Measurements from ENCODE around the gene MYO15A. TPM values are rescaled to one million over a fixed set of nuclear protein-coding genes. Genes with fewer than 3 reads are reported as not detected.

Gene MYO15A
- polyA plus RNA-seq, 1 donor: 1.3 TPM

DNA sequence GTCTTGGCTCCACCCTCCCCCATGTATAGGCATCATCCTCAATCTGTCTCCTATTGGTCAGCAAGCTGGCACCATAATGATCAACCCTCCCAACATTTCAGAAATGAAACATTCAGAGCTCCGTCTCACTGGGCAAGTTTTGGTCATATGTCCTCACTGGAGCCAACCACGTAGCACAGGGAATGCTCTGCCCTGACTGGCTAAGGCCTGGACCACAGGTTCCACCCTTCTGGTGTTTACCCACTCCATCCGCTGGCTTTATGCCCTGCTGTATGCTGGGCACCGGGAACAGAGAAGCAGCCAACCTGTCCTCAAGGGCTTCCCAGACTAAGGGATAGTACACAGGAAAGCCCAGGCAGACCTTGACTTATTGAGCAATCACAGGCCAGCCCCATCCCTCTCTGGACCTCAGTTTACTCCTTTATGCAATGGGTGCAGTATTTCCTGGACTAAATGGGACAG is 20.5 kb downstream of the MYO15A start:
- DNase-seq: no peak

DNA sequence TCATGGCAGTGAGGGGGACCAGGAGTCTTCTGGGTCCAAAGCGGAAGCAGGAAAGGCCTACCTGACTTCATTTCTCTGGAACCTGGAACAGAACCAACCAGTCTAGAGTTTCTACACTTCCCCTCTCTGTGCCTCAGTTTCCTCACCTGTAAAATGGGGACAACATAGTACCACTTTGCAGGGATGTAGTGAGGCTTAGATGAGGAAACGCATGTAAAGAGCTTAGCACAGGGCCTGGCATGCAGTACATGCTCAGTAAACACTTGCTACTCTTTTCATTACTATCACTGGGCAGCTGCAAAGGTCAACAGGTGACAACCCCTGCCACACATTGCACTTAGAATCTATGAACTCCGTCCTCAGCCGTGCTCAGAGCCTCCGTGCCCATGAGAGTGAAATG is 24.2 kb downstream of the MYO15A start:
- DNase-seq: no peak

DNA sequence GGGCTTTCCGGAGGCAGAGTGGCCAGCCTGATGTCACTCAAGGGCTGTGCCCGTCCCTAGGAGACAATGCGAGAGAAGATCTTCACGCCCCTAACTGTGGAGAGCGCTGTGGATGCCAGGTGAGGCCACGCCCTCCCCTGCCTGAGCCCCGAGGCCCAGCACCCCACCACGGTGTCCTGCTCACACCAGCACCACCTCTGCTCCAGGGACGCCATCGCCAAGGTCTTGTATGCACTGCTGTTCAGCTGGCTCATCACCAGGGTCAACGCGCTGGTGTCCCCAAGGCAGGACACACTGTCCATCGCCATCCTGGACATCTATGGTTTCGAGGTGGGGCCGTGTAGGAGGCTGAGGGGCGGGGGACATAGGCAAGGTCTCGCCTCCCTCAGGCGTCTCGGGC is 27.8 kb downstream of the MYO15A start:
- DNase-seq: no peak

DNA sequence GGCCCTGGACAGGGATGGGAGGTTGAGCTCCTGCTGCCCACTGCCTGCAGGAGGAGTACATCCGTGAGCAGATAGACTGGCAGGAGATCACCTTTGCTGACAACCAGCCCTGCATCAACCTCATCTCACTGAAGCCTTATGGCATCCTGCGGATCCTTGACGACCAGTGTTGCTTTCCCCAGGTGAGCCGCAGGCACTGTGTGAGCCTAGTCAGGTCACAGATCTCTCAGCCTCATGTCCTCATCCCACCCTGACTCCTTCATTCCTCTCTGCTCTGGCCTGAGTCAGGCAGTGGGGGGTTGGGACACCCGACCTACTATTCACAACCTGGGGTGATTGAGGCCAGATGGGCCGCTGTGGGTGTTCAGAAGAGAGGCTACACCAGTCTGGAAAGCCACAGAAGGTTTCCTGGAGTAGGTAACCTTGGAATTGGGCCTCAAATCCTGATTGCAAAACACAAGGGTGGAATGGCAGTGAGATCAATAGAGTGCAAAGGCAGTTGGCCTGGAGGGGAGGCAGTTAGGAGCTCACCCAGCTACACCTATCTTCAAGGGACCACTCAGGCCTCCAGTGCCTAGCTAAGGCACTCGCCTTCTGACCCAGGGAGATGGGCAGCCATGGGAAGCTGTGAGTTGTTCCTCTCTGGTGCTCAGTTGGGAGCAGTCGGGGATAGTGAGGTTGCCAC is 29.7 kb downstream of the MYO15A start:
- DNase-seq: no peak

DNA sequence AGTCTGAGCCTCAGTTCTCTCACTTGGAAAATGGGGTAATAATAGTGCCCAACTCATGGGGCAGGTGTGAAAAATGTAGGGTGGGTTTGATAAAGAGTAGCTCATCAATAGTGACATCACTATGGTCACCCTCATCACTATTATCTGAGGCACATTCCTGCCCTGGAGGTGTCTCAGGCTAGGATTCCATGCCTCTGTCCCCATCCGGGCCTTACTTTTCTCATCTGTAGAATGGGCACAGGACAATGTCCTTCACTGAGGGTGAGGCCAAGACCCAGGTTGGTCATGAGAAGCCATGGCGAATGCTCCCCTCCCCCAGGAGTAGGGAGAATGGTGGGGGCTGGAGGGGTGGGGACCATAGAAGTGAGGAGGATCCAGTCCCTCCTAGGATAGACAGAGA is 30.5 kb downstream of the MYO15A start:
- no peak for DNase-seq

DNA sequence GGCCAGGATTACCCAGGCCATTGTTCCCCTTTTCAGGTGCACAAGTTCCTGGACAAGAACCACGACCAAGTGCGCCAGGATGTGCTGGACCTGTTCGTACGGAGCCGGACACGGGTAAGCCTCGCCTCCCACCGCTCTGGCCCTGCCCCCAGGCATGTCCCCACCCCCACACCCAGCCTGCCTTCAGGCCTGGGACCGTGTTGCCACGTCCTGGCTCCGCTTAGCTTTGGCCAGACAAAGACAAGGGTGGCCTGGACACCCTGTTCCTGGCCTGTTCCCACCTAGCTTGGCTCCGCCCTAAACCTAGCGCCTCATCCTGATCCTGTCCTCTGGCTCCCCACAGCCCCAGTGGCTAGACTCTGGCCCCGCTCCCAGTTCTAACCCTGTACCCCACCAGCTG is 30.9 kb downstream of the MYO15A start:
- no peak for DNase-seq

DNA sequence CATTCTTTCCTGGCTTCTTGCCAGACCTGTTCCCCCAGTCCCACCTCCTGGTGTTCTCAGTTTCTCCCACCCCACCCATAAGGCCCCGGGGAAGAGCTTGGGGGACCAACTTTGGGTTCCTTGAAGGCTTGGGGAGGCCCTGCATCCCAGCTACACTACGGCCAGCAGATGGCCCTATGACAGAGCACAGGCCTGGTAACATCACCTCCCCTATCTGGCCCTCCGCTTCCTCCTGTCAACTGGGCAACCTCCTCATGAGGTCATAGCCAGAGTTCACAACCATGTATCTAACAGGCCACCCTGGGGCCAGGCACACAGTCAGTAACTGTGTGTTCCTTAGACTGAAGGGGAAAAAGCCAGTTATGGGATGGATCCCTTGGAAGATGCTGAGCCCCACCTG is 31.4 kb downstream of the MYO15A start:
- DNase-seq: no peak

DNA sequence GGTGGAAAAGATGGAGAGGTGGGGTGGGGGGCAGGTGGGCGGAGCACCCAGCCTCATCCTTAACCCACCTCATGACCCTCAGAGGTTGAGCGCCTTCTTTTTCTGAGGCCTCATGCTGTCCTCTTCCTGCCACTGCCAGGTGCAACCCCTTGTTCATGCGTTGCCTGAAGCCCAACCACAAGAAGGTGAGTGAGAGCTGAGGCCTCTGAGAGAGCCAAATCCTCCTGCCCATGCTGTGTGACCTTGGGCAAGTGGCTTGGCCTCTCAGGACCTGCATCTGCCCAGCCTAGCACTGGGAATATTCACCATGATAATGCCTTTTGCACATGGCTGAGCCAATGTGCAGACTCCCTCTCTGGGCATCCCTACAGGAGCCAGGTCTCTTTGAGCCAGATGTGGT is 32.1 kb downstream of the MYO15A start:
- DNase-seq: no peak

DNA sequence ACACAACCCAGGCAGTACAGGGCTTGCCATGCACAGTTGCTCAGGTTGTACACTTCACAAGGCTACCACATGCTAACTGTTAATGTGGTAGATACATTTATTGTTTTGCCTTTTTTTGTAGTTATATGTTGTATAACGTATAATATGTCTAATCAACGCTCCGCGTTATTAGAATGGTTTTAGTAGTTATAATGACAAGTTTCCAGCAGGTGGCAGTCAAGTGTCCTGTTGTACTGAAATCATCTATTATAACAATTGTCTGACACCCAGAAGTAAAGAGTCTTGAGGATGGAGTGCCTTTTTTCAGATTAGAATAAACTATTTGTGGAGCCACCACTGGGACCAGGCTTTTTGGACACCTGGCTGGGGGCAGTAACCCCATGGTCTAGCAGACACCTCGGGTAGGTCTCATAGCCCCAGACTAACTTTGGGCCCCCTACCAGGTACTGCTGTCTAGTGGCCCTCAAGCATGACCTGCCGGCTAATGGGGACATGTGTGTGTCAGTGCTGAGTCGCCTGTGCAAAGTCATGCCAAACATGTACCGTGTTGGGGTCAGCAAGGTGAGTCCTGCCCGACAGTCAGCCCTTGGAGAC is 32.8 kb downstream of the MYO15A start:
- peak; percentile 68 for DNase-seq

DNA sequence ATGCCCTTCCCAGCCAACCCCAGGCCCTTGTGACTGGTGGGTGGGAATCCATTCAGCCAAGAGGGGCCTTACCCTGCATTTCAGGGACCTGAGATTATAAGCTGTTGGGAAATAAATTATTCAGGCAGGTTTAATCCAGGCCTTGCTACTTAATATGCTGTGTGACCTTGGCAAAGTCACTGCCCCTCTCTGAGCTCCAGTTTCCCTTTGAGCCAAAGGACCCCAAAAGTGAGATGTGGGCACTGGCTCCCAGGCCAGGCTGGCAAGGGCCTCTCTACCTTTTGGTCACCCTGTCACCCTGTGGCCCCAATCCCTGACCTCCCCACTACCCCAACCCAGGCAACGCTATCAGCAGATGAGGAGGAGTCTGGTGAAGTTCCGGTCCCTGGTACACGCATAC is 33.9 kb downstream of the MYO15A start:
- DNase-seq: no peak

DNA sequence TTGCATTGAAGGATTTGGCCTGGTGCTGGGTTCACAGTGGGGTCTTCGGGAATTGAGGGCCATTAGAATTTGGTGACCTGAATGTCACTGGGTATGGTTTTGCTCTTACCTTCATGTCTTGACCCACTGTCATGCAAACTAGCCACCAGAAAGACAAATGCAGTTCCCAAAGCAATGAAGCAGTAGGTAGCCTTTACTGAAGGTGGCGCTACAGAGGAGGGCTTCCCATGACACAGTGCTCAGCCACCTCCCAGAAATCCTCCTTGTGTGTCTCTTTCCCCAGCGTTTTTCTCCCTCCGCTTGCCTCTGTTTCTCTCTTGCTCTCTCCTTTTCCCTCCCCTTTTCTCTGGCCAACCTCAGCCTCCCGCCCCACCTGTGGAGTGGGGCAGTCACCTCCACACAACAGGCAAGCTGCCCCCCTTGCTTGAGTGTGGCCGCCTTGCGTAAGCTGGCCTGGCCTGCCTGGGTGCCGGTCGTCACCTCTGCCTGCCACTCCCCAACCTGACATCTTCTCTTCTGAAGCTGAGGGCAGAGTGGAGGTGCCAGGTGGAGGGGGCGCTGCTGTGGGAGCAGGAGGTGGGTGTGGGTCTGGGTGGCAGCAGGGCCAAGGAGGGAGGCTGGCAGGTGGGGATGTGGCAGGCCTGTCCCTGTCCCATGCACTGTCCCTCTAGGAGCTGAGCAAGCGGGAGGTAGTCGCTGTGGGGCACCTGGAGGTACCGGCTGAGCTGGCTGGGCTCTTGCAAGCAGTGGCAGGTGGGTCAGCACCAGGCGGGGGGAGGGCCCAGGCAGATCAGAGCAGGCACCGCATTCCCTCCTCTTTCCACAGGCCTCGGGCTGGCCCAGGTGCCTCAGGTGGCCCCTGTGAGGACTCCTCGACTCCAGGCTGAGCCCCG is 34.7 kb downstream of the MYO15A start:
- DNase-seq: no peak

DNA sequence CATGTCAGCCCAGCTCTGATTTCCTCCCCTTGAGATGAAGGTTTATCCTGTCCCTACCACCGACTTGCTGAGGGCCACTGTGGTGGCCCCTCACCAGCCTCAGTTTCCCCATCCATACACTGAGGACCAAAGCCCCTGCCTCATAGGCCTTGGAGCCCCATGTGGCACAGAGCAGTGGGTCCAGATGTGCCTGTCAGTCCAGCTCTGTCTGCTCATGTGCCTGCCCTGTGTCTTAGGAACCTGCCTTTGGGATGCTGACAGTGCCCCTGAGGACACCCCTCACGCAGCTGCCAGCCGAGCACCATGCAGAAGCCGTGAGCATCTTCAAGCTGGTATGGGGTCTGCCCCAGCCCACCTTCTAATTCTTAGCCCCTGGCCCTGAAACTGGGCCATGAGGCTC is 35.7 kb downstream of the MYO15A start:
- DNase-seq: no peak

DNA sequence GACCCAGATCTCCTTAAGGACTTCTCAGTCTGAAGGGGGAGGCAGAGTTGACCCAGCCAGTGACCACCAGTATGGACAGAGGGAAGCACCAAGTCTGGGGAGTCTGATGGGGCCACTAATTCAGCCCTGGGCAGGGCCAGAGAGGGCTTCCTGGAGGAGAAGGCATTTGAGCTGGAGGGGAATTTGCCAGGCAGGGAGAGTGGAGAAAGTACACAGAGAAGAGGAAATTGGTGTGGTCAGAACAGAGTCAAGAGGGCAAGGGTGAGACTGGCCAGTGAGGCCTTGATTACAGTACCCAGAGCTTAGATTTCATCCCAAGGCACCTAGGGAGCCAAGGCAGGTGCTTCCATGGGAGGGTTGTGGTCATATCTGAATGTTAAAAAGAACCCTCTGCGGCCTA is 36.3 kb downstream of the MYO15A start:
- DNase-seq: no peak

DNA sequence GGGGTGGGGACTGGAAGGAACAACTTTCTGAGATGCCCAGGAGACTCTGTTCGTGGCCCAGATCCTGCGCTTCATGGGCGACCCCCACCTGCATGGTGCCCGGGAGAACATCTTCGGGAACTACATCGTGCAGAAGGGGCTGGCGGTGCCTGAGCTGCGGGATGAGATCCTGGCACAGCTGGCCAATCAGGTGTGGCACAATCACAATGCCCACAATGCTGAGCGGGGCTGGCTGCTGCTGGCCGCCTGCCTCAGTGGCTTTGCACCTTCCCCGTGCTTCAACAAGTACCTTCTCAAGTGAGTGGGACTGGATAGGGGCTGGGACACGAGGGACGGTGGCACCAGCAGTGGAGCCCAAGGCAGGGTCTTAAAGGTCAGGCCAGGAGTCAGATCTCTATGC is 37.3 kb downstream of the MYO15A start:
- no peak for DNase-seq

DNA sequence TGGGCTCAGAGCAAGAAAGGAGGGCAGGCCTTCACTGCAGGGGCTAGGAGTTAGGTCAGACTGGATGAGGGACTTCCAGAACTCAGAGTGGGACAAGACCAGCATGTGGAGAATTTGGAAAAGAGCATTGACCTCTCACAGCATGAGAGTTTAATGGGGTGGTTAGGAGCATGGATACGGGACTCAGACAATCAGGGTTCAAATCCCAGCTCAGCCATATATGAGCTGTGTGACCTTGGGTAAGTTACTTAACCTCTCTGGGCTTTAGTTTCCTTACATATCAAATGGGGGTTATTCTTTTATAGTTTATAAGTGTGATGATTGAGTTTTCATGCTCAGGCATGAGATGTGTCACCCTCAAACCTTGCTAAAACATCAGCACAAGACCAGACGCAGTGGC is 37.7 kb downstream of the MYO15A start:
- DNase-seq: no peak

DNA sequence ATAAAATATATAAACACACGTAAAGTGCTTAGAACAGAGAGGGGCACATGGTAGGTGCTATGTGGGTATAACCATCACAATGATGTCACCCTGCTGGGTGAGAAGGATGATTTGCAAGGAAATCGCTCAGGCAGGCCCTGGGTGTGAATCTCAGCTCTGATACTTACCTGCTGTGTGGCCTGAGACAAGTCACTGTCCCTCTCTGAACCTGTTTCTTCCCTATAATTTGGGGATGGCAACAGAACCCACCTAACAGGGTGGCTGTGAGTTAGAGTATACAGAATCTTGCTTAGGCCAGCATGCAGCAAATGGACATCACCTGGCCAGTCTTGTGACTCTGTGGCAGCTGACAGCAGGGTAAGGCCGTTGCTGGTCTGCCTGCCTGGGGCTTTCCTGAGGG is 38.4 kb downstream of the MYO15A start:
- no peak for DNase-seq

DNA sequence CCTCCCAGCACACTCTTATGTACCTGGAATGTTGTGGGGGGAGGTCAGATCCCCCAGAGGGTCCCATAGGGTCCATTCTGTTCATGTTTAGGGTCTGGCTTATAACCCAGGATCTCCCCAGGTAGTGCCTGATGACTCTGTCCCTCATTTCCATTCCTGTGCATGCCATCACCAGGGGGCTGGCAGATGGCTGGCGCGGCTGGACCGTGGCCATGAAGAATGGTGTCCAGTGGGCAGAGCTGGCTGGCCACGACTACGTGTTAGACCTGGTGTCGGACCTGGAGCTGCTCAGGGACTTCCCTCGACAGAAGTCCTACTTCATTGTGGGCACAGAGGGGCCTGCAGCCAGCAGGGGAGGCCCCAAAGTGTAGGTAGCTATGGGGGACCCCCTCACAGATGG is 40.0 kb downstream of the MYO15A start:
- DNase-seq: no peak

DNA sequence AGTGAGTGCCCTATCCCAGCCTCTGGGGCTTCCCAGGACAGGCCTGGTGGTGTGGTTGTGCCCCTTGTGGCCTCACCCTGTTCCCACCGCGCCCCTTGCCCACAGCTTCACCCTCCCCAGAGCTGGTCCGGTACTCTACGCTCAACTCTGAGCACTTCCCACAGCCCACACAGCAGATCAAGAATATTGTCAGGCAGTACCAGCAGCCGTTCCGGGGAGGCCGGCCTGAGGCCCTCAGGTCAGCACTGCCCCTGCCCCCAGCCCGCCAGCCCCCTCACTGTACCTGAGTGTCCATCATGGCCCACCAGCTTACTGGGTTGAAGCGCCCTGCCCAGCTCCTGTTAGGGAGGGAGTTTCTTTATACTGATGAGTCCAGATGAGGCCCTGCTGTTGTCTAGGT is 42.7 kb downstream of the MYO15A start:
- no peak for DNase-seq

DNA sequence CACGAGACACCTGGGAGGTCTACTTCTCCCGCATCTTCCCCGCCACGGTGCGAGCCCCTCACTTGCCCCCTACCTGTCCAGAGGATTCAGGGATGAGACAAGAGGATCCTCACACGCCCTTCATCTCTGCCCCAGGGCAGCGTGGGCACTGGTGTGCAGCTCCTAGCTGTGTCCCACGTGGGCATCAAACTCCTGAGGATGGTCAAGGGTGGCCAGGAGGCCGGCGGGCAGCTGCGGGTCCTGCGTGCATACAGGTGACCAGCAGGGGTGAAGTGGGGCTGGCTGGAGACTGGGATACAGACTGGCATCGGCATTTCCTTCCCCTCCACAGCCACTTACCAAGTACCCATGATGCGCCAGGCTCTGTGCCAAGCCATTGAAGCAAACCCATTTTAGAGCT is 46.6 kb downstream of the MYO15A start:
- no peak for DNase-seq

DNA sequence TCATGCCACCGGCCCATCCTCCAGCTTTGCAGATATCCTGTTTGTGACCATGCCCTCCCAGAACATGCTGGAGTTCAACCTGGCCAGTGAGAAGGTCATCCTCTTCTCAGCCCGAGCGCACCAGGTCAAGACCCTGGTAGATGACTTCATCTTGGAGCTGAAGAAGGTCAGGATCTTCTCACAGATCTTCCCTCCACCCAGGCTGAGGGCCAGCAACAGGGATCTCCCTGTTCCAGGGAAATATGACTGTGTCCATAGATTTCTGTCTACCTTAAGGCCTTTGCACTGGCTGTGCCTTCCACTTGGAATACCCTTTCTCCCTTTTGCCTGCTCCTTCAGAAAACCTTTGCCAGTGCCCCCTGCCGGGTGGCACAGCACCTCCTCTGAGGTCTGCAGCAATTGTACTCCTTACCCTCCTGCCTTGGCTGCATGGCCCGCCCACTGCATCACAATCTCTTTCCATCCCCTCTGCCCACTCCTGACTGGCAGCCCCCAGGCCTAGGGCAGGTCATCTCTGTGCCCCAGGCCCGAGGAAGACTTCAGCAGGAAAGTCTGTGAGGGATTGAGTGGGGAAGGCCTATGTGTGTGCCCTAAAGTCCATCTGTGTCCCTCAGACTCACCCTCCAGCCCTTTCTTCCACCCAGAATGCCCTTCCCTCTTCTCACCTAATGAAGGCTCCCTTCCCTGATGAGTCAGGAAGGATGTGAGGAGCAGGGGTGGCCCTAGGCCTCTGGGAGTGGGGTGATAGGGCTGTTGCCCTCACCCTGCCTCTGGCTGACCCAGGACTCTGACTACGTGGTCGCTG is 47.8 kb downstream of the MYO15A start:
- DNase-seq: no peak

DNA sequence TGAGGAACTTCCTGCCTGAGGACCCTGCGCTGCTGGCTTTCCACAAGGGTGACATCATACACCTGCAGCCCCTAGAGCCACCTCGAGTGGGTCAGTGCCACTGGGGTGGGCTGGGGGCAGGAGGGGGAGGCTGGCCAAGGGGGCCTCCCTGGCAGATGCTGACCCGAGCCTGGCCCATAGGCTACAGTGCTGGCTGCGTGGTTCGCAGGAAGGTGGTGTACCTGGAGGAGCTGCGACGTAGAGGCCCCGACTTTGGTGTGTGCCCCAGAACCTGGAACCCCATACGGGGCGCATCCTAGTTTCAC is 48.4 kb downstream of the MYO15A start:
- DNase-seq: no peak

DNA sequence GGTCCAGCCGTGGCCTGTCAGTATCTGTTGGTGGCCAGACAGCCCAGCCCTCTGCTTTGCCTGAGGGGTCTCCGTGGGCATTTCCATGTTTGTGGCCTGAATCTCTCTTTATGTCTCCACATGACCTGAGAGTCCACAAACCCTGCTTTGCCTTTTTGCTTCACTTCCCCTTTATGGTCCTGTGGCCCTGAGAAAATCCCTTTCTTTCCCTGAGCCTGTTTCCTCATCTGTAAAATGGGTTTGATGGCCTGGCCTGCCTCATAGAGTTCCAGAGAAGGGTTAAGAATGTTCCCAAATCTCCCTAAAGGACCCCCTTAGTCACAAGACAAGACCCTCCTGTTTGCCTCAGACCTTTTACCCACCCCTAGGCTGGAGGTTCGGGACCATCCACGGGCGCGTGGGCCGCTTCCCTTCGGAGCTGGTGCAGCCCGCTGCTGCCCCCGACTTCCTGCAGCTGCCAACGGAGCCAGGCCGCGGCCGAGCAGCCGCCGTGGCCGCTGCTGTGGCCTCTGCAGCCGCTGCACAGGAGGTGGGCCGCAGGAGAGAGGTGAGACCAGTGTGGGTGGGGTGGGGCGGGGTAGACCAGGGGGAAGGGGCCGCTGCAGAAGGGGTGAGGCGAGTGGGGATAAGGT is 48.9 kb downstream of the MYO15A start:
- no peak for DNase-seq
